GM23338 (cell line): ENCODE results near the gene HADHA. TPM values are rescaled to one million over a fixed set of nuclear protein-coding genes. Genes with fewer than 3 reads are reported as not detected.

ENCODE experiments used
- ATAC-seq: fragments of 200-7000 bp; cut with Tn5 transposase; 3 replicates; pipeline ENCODE4 v1.9.1; 2020
- DNase-seq: peaks from one replicate; pipeline ENCODE4 v3.0.0-alpha.2; 2015; ENCODE audit warnings: low spot score
- H2AFZ ChIP-seq: fragments of 200-600 bp; sonication (generic); 2 replicates; pipeline ENCODE4 v1.8.0; 2016; ENCODE audit warnings: antibody characterized with exemption, mild to moderate bottlenecking, moderate library complexity
- H3F3A ChIP-seq: fragments of 200-600 bp; sonication (generic); replicated peaks from 2 replicates; pipeline ENCODE4 v1.8.0; 2017; ENCODE audit warnings: antibody characterized with exemption, mixed run types, low read depth
- H3K27ac ChIP-seq: fragments of 200-600 bp; sonication (generic); 2 replicates; pipeline ENCODE4 v1.6.1; 2016; ENCODE audit warnings: low read depth
- H3K27me3 ChIP-seq: fragments of 200-600 bp; sonication (generic); 2 replicates; pipeline ENCODE4 v1.8.0; 2016; ENCODE audit warnings: mild to moderate bottlenecking, mixed run types, moderate library complexity; ENCODE audit not compliant: insufficient read depth
- H3K36me3 ChIP-seq: fragments of 200-600 bp; sonication (generic); 2 replicates; pipeline ENCODE4 v1.8.0; 2016; ENCODE audit warnings: mild to moderate bottlenecking; ENCODE audit not compliant: insufficient read depth
- H3K4me1 ChIP-seq: fragments of 200-600 bp; sonication (generic); 2 replicates; pipeline ENCODE4 v1.8.0; 2016; ENCODE audit warnings: mild to moderate bottlenecking, moderate library complexity; ENCODE audit not compliant: insufficient read depth
- H3K4me2 ChIP-seq: fragments of 200-600 bp; sonication (generic); 2 replicates; pipeline ENCODE4 v1.7.1; 2017; ENCODE audit warnings: mixed run types
- H3K4me3 ChIP-seq: fragments of 200-600 bp; sonication (generic); 2 replicates; pipeline ENCODE4 v1.6.1; 2016; ENCODE audit warnings: mixed run types
- H3K79me2 ChIP-seq: fragments of 200-600 bp; sonication (generic); replicated peaks from 2 replicates; pipeline ENCODE4 v1.8.0; 2017; ENCODE audit warnings: mild to moderate bottlenecking; ENCODE audit not compliant: insufficient read depth
- H3K9me2 ChIP-seq: fragments of 200-600 bp; sonication (generic); 2 replicates; pipeline ENCODE4 v1.8.0; 2017; ENCODE audit not compliant: insufficient read depth
- H4K20me1 ChIP-seq: fragments of 200-600 bp; sonication (generic); replicated peaks from 2 replicates; pipeline ENCODE4 v1.8.0; 2017; ENCODE audit warnings: mild to moderate bottlenecking; ENCODE audit not compliant: insufficient read depth
- H3K27ac Mint-ChIP-seq: 2 replicates; pipeline ENCODE4 v1.8.0; 2020; ENCODE audit warnings: inconsistent platforms, mild to moderate bottlenecking, moderate library complexity, mixed read lengths
- H3K27me3 Mint-ChIP-seq: 3 replicates; pipeline ENCODE4 v1.8.0; 2022; ENCODE audit warnings: low read depth, mild to moderate bottlenecking, moderate library complexity, mixed read lengths, inconsistent platforms; ENCODE audit not compliant: insufficient read depth, poor library complexity
- H3K36me3 Mint-ChIP-seq: 3 replicates; pipeline ENCODE4 v1.8.0; 2021; ENCODE audit warnings: low read depth, mild to moderate bottlenecking, inconsistent platforms, moderate library complexity, mixed read lengths
- H3K4me1 Mint-ChIP-seq: 3 replicates; pipeline ENCODE4 v1.8.0; 2020; ENCODE audit warnings: mild to moderate bottlenecking, inconsistent platforms, mixed read lengths
- H3K4me3 Mint-ChIP-seq: 3 replicates; pipeline ENCODE4 v1.8.0; 2021; ENCODE audit warnings: moderate library complexity, mild to moderate bottlenecking, inconsistent platforms, mixed read lengths
- H3K9me3 Mint-ChIP-seq: 3 replicates; pipeline ENCODE4 v1.8.0; 2020; ENCODE audit warnings: moderate library complexity, mild to moderate bottlenecking, inconsistent platforms, mixed read lengths
- CREB1 ChIP-seq: fragments of 250-450 bp; sonication (Bioruptor Pico); IDR thresholded peaks from 2 replicates; pipeline ENCODE4 v1.5.0; 2020; ENCODE audit warnings: low read depth, mild to moderate bottlenecking, moderate library complexity
- EZH2 ChIP-seq: fragments of 200-600 bp; sonication (generic); IDR thresholded peaks from one replicate; pipeline ENCODE4 v1.8.0; 2017; ENCODE audit warnings: antibody characterized with exemption, mild to moderate bottlenecking, low read depth; ENCODE audit not compliant: unreplicated experiment
- EZH2phosphoT487 ChIP-seq: fragments of 200-600 bp; sonication (generic); IDR thresholded peaks from one replicate; pipeline ENCODE4 v1.8.1; 2018; ENCODE audit warnings: antibody characterized with exemption; ENCODE audit not compliant: unreplicated experiment
- JUNB ChIP-seq: IDR thresholded peaks from one replicate; pipeline ENCODE4 v1.6.1; 2016; ENCODE audit warnings: antibody characterized with exemption; ENCODE audit not compliant: unreplicated experiment
- NANOG ChIP-seq: IDR thresholded peaks from 2 replicates; pipeline ENCODE4 v1.6.1; 2016; ENCODE audit warnings: antibody characterized with exemption, borderline replicate concordance
- POLR2AphosphoS5 ChIP-seq: IDR thresholded peaks from 2 replicates; pipeline ENCODE4 v1.6.1; 2016; ENCODE audit warnings: antibody characterized with exemption, low read depth
- STAT1 ChIP-seq: IDR thresholded peaks from one replicate; pipeline ENCODE4 v1.6.1; 2016; ENCODE audit warnings: antibody characterized with exemption; ENCODE audit not compliant: unreplicated experiment
- ZNF114 ChIP-seq: fragments of 250-450 bp; sonication (Bioruptor Pico); IDR thresholded peaks from 2 replicates; pipeline ENCODE4 v1.5.0; 2020; ENCODE audit warnings: mild to moderate bottlenecking, moderate library complexity
- ZNF331 ChIP-seq: fragments of 250-450 bp; sonication (Bioruptor Pico); IDR thresholded peaks from 2 replicates; pipeline ENCODE4 v1.5.0; 2020; ENCODE audit warnings: low read depth, mild to moderate bottlenecking, moderate library complexity
- polyA plus RNA-seq: library from polyadenylated mRNA; unstranded; fragments of >200 nt; fragmentation: Nextera tagmentation; extraction: Ambion mirVana; gene quantifications from 2 replicates; pipeline ENCODE4 v1.2.1, GENCODE V29; 2016
- total RNA-seq: library from RNA; depleted of rRNA; stranded (reverse); fragments of >200 nt; shearing (Covaris generic); gene quantifications from 2 replicates; pipeline ENCODE4 v1.2.3, GENCODE V29; 2014
- TF ChIP-seq, protein P1 (sequence below): fragments of 250-450 bp; sonication (Bioruptor Pico); IDR thresholded peaks from 2 replicates; pipeline ENCODE4 v1.5.0; 2020; ENCODE audit warnings: mild to moderate bottlenecking, moderate library complexity
- TF ChIP-seq, protein P2 (sequence below), 2 experiments: fragments of 200-600 bp in 1 of 2; sonication (generic) in 1 of 2; conservative IDR thresholded peaks; 2 replicates each; pipeline versions ENCODE4 v1.5.1 to v1.6.1; 2016 to 2017; ENCODE audit warnings: antibody characterized with exemption in 2 of 2, low read depth in 2 of 2, mild to moderate bottlenecking in 2 of 2, moderate library complexity in 1 of 2
- TF ChIP-seq, protein P3 (sequence below): IDR thresholded peaks from one replicate; pipeline ENCODE4 v1.6.1; 2018; ENCODE audit warnings: antibody characterized with exemption; ENCODE audit not compliant: unreplicated experiment
- TF ChIP-seq, protein P4 (sequence below): IDR thresholded peaks from 2 replicates; pipeline ENCODE4 v1.6.1; 2016; ENCODE audit warnings: antibody characterized with exemption

The HADHA gene
- total and polyA plus RNA-seq, 2 experiments from 2014 or later, result 63.9 to 92.3 TPM

DNA sequence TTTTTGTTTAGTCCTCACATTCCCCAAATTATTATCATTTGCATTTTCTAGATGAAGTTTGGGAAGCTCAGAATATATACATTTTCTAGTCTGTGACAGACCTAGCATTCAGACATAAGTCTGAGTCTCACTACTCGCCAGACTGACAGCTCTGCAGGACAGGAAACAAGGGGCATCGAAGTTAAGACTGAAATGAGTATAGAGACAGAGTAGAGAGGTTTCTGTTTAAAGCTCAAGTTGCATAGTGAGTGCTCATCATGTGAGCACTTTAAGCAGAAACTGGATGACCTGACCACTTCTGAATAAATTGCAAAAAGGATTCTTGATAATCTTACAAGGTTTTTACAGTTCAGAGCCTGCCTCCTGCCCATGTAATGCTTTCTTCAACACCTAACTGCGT lies 1.4 kb upstream of the HADHA start:
- Histone ChIP-seq H4K20me1 (peaks cover 8% of the 10 kb centered on the region), H3K4me3 (peak overlapping the region; percentile 99), H3K27ac (no peak overlapping the region), H3K36me3 (no peaks in the 10 kb centered on the region), H3K4me2 (peak overlapping the region; percentile 92), H3K4me1 (peaks cover 24% of the 10 kb centered on the region), H3K27me3 (no peaks in the 10 kb centered on the region), H2AFZ (peak overlapping the region; percentile 90), H3K79me2 (peaks cover 90% of the 10 kb centered on the region), H3K9me2 (no peaks in the 10 kb centered on the region), H3F3A (peaks cover 11% of the 10 kb centered on the region)
- H3K9me3 Mint-ChIP-seq, result no peaks in the 10 kb centered on the region
- TF ChIP-seq ZNF331 (CRISPR knock-in tag) (no peak), POLR2AphosphoS5 (no peak), EZH2 (no peak), STAT1 (no peak), EZH2phosphoT487 (no peak), CREB1 (no peak), JUNB (no peak), NANOG (no peak), ZNF114 (CRISPR knock-in tag) (no peak)
- TF ChIP-seq, protein P1, sequence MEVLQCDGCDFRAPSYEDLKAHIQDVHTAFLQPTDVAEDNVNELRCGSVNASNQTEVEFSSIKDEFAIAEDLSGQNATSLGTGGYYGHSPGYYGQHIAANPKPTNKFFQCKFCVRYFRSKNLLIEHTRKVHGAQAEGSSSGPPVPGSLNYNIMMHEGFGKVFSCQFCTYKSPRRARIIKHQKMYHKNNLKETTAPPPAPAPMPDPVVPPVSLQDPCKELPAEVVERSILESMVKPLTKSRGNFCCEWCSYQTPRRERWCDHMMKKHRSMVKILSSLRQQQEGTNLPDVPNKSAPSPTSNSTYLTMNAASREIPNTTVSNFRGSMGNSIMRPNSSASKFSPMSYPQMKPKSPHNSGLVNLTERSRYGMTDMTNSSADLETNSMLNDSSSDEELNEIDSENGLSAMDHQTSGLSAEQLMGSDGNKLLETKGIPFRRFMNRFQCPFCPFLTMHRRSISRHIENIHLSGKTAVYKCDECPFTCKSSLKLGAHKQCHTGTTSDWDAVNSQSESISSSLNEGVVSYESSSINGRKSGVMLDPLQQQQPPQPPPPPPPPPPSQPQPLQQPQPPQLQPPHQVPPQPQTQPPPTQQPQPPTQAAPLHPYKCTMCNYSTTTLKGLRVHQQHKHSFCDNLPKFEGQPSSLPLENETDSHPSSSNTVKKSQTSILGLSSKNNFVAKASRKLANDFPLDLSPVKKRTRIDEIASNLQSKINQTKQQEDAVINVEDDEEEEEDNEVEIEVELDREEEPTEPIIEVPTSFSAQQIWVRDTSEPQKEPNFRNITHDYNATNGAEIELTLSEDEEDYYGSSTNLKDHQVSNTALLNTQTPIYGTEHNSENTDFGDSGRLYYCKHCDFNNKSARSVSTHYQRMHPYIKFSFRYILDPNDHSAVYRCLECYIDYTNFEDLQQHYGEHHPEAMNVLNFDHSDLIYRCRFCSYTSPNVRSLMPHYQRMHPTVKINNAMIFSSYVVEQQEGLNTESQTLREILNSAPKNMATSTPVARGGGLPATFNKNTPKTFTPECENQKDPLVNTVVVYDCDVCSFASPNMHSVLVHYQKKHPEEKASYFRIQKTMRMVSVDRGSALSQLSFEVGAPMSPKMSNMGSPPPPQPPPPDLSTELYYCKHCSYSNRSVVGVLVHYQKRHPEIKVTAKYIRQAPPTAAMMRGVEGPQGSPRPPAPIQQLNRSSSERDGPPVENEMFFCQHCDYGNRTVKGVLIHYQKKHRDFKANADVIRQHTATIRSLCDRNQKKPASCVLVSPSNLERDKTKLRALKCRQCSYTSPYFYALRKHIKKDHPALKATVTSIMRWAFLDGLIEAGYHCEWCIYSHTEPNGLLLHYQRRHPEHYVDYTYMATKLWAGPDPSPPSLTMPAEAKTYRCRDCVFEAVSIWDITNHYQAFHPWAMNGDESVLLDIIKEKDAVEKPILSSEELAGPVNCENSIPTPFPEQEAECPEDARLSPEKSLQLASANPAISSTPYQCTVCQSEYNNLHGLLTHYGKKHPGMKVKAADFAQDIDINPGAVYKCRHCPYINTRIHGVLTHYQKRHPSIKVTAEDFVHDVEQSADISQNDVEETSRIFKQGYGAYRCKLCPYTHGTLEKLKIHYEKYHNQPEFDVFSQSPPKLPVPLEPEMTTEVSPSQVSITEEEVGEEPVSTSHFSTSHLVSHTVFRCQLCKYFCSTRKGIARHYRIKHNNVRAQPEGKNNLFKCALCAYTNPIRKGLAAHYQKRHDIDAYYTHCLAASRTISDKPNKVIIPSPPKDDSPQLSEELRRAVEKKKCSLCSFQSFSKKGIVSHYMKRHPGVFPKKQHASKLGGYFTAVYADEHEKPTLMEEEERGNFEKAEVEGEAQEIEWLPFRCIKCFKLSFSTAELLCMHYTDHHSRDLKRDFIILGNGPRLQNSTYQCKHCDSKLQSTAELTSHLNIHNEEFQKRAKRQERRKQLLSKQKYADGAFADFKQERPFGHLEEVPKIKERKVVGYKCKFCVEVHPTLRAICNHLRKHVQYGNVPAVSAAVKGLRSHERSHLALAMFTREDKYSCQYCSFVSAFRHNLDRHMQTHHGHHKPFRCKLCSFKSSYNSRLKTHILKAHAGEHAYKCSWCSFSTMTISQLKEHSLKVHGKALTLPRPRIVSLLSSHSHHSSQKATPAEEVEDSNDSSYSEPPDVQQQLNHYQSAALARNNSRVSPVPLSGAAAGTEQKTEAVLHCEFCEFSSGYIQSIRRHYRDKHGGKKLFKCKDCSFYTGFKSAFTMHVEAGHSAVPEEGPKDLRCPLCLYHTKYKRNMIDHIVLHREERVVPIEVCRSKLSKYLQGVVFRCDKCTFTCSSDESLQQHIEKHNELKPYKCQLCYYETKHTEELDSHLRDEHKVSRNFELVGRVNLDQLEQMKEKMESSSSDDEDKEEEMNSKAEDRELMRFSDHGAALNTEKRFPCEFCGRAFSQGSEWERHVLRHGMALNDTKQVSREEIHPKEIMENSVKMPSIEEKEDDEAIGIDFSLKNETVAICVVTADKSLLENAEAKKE, result no peak
- TF ChIP-seq, protein P2, sequence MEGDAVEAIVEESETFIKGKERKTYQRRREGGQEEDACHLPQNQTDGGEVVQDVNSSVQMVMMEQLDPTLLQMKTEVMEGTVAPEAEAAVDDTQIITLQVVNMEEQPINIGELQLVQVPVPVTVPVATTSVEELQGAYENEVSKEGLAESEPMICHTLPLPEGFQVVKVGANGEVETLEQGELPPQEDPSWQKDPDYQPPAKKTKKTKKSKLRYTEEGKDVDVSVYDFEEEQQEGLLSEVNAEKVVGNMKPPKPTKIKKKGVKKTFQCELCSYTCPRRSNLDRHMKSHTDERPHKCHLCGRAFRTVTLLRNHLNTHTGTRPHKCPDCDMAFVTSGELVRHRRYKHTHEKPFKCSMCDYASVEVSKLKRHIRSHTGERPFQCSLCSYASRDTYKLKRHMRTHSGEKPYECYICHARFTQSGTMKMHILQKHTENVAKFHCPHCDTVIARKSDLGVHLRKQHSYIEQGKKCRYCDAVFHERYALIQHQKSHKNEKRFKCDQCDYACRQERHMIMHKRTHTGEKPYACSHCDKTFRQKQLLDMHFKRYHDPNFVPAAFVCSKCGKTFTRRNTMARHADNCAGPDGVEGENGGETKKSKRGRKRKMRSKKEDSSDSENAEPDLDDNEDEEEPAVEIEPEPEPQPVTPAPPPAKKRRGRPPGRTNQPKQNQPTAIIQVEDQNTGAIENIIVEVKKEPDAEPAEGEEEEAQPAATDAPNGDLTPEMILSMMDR (conservative IDR thresholded peaks at IDR 0.05; ENCODE audit: low read depth in 2 of 2), result no peak
- TF ChIP-seq, protein P3, sequence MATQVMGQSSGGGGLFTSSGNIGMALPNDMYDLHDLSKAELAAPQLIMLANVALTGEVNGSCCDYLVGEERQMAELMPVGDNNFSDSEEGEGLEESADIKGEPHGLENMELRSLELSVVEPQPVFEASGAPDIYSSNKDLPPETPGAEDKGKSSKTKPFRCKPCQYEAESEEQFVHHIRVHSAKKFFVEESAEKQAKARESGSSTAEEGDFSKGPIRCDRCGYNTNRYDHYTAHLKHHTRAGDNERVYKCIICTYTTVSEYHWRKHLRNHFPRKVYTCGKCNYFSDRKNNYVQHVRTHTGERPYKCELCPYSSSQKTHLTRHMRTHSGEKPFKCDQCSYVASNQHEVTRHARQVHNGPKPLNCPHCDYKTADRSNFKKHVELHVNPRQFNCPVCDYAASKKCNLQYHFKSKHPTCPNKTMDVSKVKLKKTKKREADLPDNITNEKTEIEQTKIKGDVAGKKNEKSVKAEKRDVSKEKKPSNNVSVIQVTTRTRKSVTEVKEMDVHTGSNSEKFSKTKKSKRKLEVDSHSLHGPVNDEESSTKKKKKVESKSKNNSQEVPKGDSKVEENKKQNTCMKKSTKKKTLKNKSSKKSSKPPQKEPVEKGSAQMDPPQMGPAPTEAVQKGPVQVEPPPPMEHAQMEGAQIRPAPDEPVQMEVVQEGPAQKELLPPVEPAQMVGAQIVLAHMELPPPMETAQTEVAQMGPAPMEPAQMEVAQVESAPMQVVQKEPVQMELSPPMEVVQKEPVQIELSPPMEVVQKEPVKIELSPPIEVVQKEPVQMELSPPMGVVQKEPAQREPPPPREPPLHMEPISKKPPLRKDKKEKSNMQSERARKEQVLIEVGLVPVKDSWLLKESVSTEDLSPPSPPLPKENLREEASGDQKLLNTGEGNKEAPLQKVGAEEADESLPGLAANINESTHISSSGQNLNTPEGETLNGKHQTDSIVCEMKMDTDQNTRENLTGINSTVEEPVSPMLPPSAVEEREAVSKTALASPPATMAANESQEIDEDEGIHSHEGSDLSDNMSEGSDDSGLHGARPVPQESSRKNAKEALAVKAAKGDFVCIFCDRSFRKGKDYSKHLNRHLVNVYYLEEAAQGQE, result no peak
- TF ChIP-seq, protein P4, sequence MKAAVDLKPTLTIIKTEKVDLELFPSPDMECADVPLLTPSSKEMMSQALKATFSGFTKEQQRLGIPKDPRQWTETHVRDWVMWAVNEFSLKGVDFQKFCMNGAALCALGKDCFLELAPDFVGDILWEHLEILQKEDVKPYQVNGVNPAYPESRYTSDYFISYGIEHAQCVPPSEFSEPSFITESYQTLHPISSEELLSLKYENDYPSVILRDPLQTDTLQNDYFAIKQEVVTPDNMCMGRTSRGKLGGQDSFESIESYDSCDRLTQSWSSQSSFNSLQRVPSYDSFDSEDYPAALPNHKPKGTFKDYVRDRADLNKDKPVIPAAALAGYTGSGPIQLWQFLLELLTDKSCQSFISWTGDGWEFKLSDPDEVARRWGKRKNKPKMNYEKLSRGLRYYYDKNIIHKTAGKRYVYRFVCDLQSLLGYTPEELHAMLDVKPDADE, result no peak
- H3K4me3 Mint-ChIP-seq, result peak overlapping the region; percentile 96
- H3K4me1 Mint-ChIP-seq, result peaks cover 18% of the 10 kb centered on the region
- no peak for ATAC-seq
- H3K27me3 Mint-ChIP-seq, result peaks cover 4% of the 10 kb centered on the region
- H3K36me3 Mint-ChIP-seq, result no peaks in the 10 kb centered on the region
- no peak overlapping the region for H3K27ac Mint-ChIP-seq
- no peak for DNase-seq
